GM21515 (cell line): ENCODE measurements around the gene KPNA1.

ENCODE experiments used
- ATAC-seq: cut with Tn5 transposase; IDR thresholded peaks from one replicate; pipeline ENCODE4 v1.9.1; 2021; ENCODE audit not compliant: unreplicated experiment

Gene KPNA1

DNA sequence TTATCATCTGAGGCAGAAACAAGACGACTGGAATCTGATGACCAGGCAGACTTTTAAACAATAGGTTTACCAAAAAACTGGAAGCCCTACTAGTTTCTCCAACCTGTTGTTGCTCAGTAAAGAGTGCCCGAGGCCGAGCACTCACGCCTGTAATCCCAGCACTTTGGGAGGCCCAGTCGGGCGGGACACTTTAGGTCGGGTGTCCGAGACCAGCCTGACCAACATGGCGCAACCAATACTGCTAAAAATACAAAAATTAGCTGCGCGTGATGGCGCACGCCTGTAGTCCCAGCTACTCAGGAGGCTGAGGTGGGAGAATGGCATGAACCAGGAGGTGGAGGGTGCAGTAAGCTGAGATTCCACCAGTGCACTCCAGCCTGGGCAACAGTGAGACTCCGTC, 97.8 kb downstream of the KPNA1 start:
- ATAC-seq = no peak

DNA sequence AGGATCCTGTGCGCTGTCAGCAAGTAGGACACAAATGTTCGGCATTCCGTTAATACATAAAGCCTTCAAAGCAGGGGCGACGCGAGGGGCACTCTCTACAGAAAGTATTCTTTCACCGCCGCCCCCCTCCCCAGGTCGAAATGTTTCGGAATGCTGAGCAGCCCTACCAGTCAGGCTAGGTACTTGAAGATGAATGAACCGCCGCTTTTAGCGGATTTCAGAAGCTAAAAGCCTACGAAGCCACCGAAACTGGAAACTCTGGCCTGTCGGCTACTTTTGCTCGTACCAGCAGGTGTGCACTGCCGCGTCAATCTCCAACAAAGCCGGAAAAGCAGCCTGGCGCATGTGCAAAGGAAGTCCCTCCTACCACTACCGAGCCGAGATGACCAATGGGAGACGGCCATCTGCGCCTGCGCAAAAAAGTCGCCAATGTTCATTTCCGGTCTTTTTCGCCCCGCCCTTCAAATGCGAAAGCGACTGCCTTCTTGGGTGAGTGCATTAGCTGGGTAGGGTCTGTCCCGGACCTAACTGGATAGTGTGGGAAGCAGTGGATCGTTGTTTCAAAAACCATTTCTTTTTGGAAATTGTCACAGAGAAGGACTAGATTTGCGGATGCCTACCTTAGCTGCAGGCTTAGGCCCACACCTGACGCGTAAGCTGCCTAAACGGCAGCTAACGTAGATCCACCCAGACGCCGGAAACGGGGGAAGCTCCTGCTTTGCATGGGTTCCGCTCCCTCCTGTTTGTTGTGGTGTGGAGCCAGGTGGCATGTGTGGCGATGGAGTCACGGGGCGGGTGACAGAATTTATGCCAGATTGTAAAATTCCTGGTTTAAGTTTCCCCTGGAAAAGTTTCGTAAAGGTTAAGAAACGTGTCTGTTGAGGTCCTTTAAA, 98.7 kb downstream of the KPNA1 start, which contains the start of gene WDR5B:
WDR5B (minus strand) TSS at position 301 of the 893 bp plus-strand sequence. CDS start 534 bp downstream, outside the sequence.
- peak; percentile 81 for ATAC-seq

- ATAC-seq = peak; percentile 52
Observed at GRCh38 chr3:122415104-122415744, 99.5 kb downstream of the KPNA1 start.

- no peak for ATAC-seq
Observed at GRCh38 chr3:122414391-122414790, 100.3 kb downstream of the KPNA1 start.

DNA sequence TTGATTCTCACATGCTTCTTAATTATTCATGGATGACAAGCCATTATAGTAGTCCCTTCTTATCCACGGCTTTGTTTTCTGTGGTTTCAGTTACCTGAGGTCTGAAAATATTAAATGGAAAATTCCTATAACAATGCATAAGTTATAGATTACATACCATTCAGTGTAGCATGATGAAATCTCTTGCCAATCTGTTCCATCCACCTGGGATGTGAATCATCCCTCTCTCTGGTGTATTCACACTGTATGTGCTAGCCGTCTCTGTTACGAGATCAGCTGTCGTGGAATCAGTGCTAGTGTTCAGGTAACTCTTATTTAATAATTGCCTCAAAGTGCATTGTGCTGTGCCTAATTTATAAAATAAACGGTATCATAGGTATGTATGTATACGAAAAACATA, 104.1 kb downstream of the KPNA1 start:
- ATAC-seq = no peak

GRCh38 chr3:122410111-122410510, 104.6 kb downstream of the KPNA1 start:
- ATAC-seq = no peak

DNA sequence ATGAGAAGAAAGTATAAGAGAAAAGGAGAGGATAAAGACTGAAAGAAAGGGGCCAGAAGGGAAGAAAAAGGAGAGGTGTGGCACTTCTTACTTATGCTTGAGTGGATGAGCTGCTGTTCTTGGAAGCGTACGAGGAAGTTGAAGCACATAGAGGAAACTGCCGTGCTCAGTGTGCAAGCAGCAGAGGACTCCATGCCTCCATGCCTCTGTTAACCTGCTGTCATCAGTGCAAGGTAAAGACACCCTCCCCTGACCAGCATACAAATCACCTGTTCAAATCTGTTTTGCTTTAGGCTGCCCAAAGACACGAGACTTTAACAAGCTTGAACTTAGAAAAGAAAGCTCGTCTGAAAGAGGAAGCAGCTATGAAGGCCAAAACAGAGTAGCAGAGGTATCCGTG, 105.3 kb downstream of the KPNA1 start:
- no peak for ATAC-seq

DNA sequence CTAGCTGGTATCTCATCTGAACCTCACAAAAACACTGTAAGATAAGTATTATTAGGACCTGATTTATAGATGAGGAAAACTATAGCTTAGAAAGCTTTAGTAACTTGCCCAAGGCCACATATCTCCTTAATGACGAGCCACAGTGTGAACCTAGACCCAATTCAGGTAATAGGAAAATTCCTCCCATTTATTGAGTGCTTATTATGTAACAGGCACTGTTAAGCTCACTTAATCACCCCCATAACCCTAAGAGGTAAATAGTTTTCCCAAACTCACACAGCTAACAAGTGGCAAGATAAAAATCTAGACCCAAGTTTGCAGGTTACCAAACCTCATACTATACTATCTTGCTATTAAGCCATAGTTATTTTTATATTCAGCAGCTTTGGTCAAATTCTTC, 106.8 kb downstream of the KPNA1 start:
- ATAC-seq = no peak

DNA sequence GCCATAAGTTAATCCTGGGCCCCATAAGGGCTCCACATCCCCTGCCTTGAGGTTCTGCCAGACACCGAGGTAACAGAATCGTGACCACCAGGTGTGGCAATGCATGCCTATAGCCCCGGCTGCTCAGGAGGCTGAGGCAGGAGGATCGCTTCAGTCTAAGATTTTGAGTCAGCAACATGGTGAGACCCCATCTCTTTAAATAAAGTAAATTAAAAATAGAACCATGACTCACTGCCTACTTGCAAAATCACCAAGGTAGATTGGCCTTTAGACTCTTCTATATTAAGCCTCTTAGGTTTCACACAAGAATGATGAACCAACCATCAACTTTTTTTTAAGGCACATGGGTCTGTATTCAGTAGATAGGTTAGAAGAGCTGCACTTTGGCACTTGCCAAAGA, 108.5 kb downstream of the KPNA1 start:
- no peak for ATAC-seq

DNA sequence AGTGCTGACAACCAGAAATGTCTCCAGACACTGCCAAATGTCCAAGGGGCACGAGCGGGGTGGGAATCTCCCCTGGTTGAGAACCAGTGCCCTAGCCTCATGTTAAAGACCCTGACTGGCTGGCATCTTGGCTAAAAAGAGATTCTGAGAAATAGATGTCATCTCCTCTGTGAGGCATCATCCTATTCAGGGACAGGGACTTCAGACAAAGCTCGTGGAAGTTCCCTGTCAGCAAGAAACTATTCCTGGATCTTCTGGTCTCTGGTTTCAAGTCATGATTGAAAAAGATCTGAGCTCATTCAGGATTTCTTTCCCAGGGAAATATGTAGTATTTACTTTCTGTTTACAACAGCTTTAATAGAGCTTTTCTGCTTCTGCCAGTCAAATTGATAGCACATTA, 109.7 kb downstream of the KPNA1 start:
- ATAC-seq = no peak

GRCh38 chr3:122403489-122403888, 111.2 kb downstream of the KPNA1 start:
- no peak for ATAC-seq

DNA sequence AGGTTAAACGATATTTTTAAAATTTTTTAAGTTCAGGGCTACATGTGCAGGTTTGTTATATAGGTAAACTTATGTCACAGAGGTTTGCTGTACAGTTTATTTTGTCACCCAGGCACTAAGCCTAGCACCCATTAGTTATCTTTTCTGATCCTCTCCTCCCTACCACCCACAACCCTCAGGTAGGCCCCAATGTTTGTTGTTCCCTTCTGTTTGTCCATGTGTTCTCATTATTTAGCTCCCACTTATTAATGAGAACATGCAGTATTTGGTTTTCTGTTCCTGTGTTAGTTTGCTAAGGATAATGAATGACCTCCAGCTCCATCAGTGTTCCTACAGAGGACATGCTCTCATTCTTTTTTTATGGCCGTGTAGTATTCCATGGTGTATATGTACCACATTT, 115.8 kb downstream of the KPNA1 start:
- ATAC-seq = no peak

DNA sequence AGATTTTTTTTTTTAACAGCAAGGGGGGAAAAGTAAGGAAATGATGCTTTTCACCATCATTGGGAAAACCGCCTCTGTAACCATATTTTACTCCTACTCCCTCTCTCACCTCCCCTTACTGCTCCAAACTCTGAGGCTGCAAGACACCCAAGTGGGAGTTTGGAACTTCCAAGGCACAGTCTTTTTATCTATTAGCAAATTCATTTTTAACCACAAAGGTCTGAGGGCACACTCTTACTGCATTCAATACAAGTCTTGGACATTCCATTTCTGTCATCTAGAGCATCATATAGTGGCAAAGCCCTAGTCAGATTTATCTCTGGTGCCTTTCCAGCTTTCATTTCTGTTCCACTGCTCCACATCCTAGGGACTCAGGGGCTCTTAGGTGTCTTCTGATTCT, 117.5 kb downstream of the KPNA1 start:
- no peak for ATAC-seq

DNA sequence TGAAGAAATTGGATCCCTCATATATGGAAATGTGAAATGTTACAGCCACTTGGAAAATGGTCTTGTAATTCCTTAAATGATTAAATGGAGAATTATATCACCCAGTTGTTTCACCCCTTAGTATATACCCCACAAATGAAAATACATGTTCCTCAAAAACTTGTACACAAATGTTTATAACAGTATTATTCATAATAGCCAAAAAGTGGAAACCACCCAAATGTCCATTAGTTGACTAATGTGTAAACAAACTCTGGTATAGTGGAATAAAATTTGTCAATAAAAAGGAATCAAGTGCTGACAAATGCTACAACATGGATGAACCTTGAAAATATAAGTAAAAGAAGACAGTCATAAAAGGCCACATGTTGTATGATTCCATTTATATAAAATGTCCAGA, 118.2 kb downstream of the KPNA1 start:
- no peak for ATAC-seq

DNA sequence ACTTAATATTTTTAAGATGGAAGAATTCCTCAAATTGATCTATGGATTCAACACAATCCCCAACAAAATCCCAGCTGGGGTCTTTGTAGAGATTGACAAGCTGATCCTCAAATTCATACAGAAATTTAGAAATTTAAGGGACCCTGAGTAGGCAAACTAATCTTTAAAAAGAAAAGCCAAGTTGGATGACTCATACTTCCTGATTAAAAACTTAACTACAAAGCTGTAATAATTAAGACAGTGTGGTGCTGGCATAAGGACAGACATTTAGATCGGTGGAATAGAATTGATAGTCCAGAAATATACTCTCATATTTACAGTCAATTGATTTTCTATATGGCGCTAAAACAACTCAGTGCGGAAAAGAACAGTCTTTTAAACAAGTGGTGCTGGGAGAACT, 119.2 kb downstream of the KPNA1 start:
- no peak for ATAC-seq

DNA sequence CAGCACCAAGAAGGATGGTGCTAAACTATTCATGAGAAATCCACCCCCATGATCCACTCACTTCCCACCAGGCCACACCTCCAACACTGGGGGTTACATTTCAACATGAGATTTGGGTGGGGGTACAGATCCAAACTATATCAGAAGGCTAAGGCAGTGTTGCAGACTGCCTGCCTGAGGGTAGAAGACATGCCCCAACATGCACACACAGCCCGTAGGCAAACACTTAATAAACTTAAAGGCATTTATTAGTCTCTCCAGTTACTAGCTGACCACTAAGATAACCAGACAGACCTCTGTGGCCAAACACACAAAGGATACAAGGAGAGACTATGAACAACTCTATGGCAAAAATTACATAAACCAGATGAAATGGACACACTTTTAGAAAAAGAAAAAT, 120.6 kb downstream of the KPNA1 start:
- no peak for ATAC-seq

GRCh38 chr3:122392868-122393844, 121.6 kb downstream of the KPNA1 start:
- no peak for ATAC-seq

- no peak for ATAC-seq
Observed at GRCh38 chr3:122391681-122392446, 122.9 kb downstream of the KPNA1 start.

- no peak for ATAC-seq
Observed at GRCh38 chr3:122390665-122391064, 124.1 kb downstream of the KPNA1 start.

- no peak for ATAC-seq
Observed at GRCh38 chr3:122389892-122390291, 124.8 kb downstream of the KPNA1 start.
